Measurements from ENCODE around the gene SLC3A2. TPM values are rescaled to one million over a fixed set of nuclear protein-coding genes. Genes with fewer than 3 reads are reported as not detected.

SLC3A2 gene
- total RNA-seq, 1 donor from 2014 or later: 56.4 TPM

- H3K9me3 ChIP-seq (ENCODE audit: control insufficient read depth in 3 of 3, low read length in 3 of 3): no peaks in the 10 kb centered on the region
- peaks cover 43 to 47% (median 45%) of the 10 kb centered on the region in 3 donors for H3K36me3 ChIP-seq (ENCODE audit: control insufficient read depth in 3 of 3, insufficient read depth in 3 of 3, low read length in 3 of 3)
- peak overlapping the region; percentile 26 for H3K27ac ChIP-seq (ENCODE audit: low read depth, low read length)
- peaks cover 17 to 23% (median 20%) of the 10 kb centered on the region in 3 donors for H3K4me1 ChIP-seq (ENCODE audit: control insufficient read depth in 3 of 3, insufficient read depth in 3 of 3, low read length in 3 of 3)
- no peaks in the 10 kb centered on the region for H3K27me3 ChIP-seq (ENCODE audit: control insufficient read depth in 3 of 3, insufficient read depth in 3 of 3, low read length in 3 of 3)
- H3K9ac ChIP-seq (ENCODE audit: low read depth in 1 of 3, low read length in 3 of 3): peak overlapping the region in 2 of 3 donors; percentile 3 to 50
- H3K4me3 ChIP-seq (ENCODE audit: low read length in 3 of 3): peak overlapping the region in 1 of 3 donors; percentile 14
Measured at GRCh38 chr11:62889484-62890437, 9.1 kb downstream of the SLC3A2 start.

GRCh38 chr11:62892077-62892922, 11.6 kb downstream of the SLC3A2 start:
- Histone ChIP-seq H3K36me3 (ENCODE audit: control insufficient read depth in 3 of 3, insufficient read depth in 3 of 3, low read length in 3 of 3) (peaks cover 19 to 22% (median 20%) of the 10 kb centered on the region in 3 donors), H3K4me1 (ENCODE audit: control insufficient read depth in 3 of 3, insufficient read depth in 3 of 3, low read length in 3 of 3) (peaks cover 17 to 21% (median 17%) of the 10 kb centered on the region in 3 donors), H3K27ac (ENCODE audit: low read depth, low read length) (no peak overlapping the region), H3K9ac (ENCODE audit: low read depth in 1 of 3, low read length in 3 of 3) (no peak overlapping the region), H3K9me3 (ENCODE audit: control insufficient read depth in 3 of 3, low read length in 3 of 3) (no peaks in the 10 kb centered on the region), H3K4me3 (ENCODE audit: low read length in 3 of 3) (no peak overlapping the region), H3K27me3 (ENCODE audit: control insufficient read depth in 3 of 3, insufficient read depth in 3 of 3, low read length in 3 of 3) (peaks cover 0 to 6% (median 0%) of the 10 kb centered on the region in 3 donors)

GRCh38 chr11:62895501-62895900, 14.8 kb downstream of the SLC3A2 start:
- peaks cover 0 to 1% (median 0%) of the 10 kb centered on the region in 3 donors for H3K4me1 ChIP-seq (ENCODE audit: control insufficient read depth in 3 of 3, insufficient read depth in 3 of 3, low read length in 3 of 3)
- H3K36me3 ChIP-seq (ENCODE audit: control insufficient read depth in 3 of 3, insufficient read depth in 3 of 3, low read length in 3 of 3): no peaks in the 10 kb centered on the region
- H3K4me3 ChIP-seq (ENCODE audit: low read length in 3 of 3): no peak overlapping the region
- no peak overlapping the region for H3K9ac ChIP-seq (ENCODE audit: low read depth in 1 of 3, low read length in 3 of 3)
- H3K9me3 ChIP-seq (ENCODE audit: control insufficient read depth in 3 of 3, low read length in 3 of 3): no peaks in the 10 kb centered on the region
- H3K27ac ChIP-seq (ENCODE audit: low read depth, low read length): no peak overlapping the region
- peaks cover 0 to 9% (median 0%) of the 10 kb centered on the region in 3 donors for H3K27me3 ChIP-seq (ENCODE audit: control insufficient read depth in 3 of 3, insufficient read depth in 3 of 3, low read length in 3 of 3)

GRCh38 chr11:62896049-62896448, 15.4 kb downstream of the SLC3A2 start:
- peaks cover 0 to 9% (median 0%) of the 10 kb centered on the region in 3 donors for H3K27me3 ChIP-seq (ENCODE audit: control insufficient read depth in 3 of 3, insufficient read depth in 3 of 3, low read length in 3 of 3)
- H3K9me3 ChIP-seq (ENCODE audit: control insufficient read depth in 3 of 3, low read length in 3 of 3): no peaks in the 10 kb centered on the region
- no peak overlapping the region for H3K4me3 ChIP-seq (ENCODE audit: low read length in 3 of 3)
- no peaks in the 10 kb centered on the region for H3K36me3 ChIP-seq (ENCODE audit: control insufficient read depth in 3 of 3, insufficient read depth in 3 of 3, low read length in 3 of 3)
- no peak overlapping the region for H3K27ac ChIP-seq (ENCODE audit: low read depth, low read length)
- no peak overlapping the region for H3K9ac ChIP-seq (ENCODE audit: low read depth in 1 of 3, low read length in 3 of 3)
- no peaks in the 10 kb centered on the region for H3K4me1 ChIP-seq (ENCODE audit: control insufficient read depth in 3 of 3, insufficient read depth in 3 of 3, low read length in 3 of 3)

GRCh38 chr11:62897311-62897710, 16.6 kb downstream of the SLC3A2 start:
- Histone ChIP-seq H3K36me3 (ENCODE audit: control insufficient read depth in 3 of 3, insufficient read depth in 3 of 3, low read length in 3 of 3) (no peaks in the 10 kb centered on the region), H3K27ac (ENCODE audit: low read depth, low read length) (no peak overlapping the region), H3K9me3 (ENCODE audit: control insufficient read depth in 3 of 3, low read length in 3 of 3) (no peaks in the 10 kb centered on the region), H3K27me3 (ENCODE audit: control insufficient read depth in 3 of 3, insufficient read depth in 3 of 3, low read length in 3 of 3) (peaks cover 0 to 9% (median 0%) of the 10 kb centered on the region in 3 donors), H3K4me3 (ENCODE audit: low read length in 3 of 3) (no peak overlapping the region), H3K4me1 (ENCODE audit: control insufficient read depth in 3 of 3, insufficient read depth in 3 of 3, low read length in 3 of 3) (no peaks in the 10 kb centered on the region), H3K9ac (ENCODE audit: low read depth in 1 of 3, low read length in 3 of 3) (no peak overlapping the region)

- Histone ChIP-seq H3K36me3 (ENCODE audit: control insufficient read depth in 3 of 3, insufficient read depth in 3 of 3, low read length in 3 of 3) (no peaks in the 10 kb centered on the region), H3K9ac (ENCODE audit: low read depth in 1 of 3, low read length in 3 of 3) (no peak overlapping the region), H3K27me3 (ENCODE audit: control insufficient read depth in 3 of 3, insufficient read depth in 3 of 3, low read length in 3 of 3) (peaks cover 0 to 9% (median 0%) of the 10 kb centered on the region in 3 donors)
Measured at GRCh38 chr11:62898027-62898426, 17.3 kb downstream of the SLC3A2 start.

GRCh38 chr11:62902932-62903331, 22.2 kb downstream of the SLC3A2 start:
- peaks cover 4 to 13% (median 8%) of the 10 kb centered on the region in 3 donors for H3K4me1 ChIP-seq (ENCODE audit: control insufficient read depth in 3 of 3, insufficient read depth in 3 of 3, low read length in 3 of 3)
- no peak overlapping the region for H3K9ac ChIP-seq (ENCODE audit: low read depth in 1 of 3, low read length in 3 of 3)
- no peak overlapping the region for H3K27ac ChIP-seq (ENCODE audit: low read depth, low read length)
- H3K4me3 ChIP-seq (ENCODE audit: low read length in 3 of 3): no peak overlapping the region
- H3K36me3 ChIP-seq (ENCODE audit: control insufficient read depth in 3 of 3, insufficient read depth in 3 of 3, low read length in 3 of 3): no peaks in the 10 kb centered on the region
- H3K27me3 ChIP-seq (ENCODE audit: control insufficient read depth in 3 of 3, insufficient read depth in 3 of 3, low read length in 3 of 3): peaks cover 0 to 4% (median 0%) of the 10 kb centered on the region in 3 donors
- H3K9me3 ChIP-seq (ENCODE audit: control insufficient read depth in 3 of 3, low read length in 3 of 3): no peaks in the 10 kb centered on the region

More at GRCh38 chr11:62898027-62898426, 17.3 kb downstream of the SLC3A2 start:
- Histone ChIP-seq H3K4me3 (ENCODE audit: low read length in 3 of 3) (no peak overlapping the region), H3K27ac (ENCODE audit: low read depth, low read length) (no peak overlapping the region), H3K9me3 (ENCODE audit: control insufficient read depth in 3 of 3, low read length in 3 of 3) (no peaks in the 10 kb centered on the region), H3K4me1 (ENCODE audit: control insufficient read depth in 3 of 3, insufficient read depth in 3 of 3, low read length in 3 of 3) (no peaks in the 10 kb centered on the region)

GRCh38 chr11:62905296-62905695, 24.6 kb downstream of the SLC3A2 start:
- H3K4me3 ChIP-seq (ENCODE audit: low read length in 3 of 3): no peak overlapping the region
- H3K27me3 ChIP-seq (ENCODE audit: control insufficient read depth in 3 of 3, insufficient read depth in 3 of 3, low read length in 3 of 3): peaks cover 0 to 1% (median 0%) of the 10 kb centered on the region in 3 donors
- H3K4me1 ChIP-seq (ENCODE audit: control insufficient read depth in 3 of 3, insufficient read depth in 3 of 3, low read length in 3 of 3): peaks cover 20 to 26% (median 23%) of the 10 kb centered on the region in 3 donors
- H3K9ac ChIP-seq (ENCODE audit: low read depth in 1 of 3, low read length in 3 of 3): peak overlapping the region in 1 of 3 donors; percentile 34
- no peak overlapping the region for H3K27ac ChIP-seq (ENCODE audit: low read depth, low read length)
- no peaks in the 10 kb centered on the region for H3K36me3 ChIP-seq (ENCODE audit: control insufficient read depth in 3 of 3, insufficient read depth in 3 of 3, low read length in 3 of 3)
- no peaks in the 10 kb centered on the region for H3K9me3 ChIP-seq (ENCODE audit: control insufficient read depth in 3 of 3, low read length in 3 of 3)

GRCh38 chr11:62905927-62906531, 25.3 kb downstream of the SLC3A2 start:
- Histone ChIP-seq H3K9me3 (ENCODE audit: control insufficient read depth in 3 of 3, low read length in 3 of 3) (no peaks in the 10 kb centered on the region), H3K4me1 (ENCODE audit: control insufficient read depth in 3 of 3, insufficient read depth in 3 of 3, low read length in 3 of 3) (peaks cover 20 to 26% (median 23%) of the 10 kb centered on the region in 3 donors), H3K27ac (ENCODE audit: low read depth, low read length) (no peak overlapping the region), H3K4me3 (ENCODE audit: low read length in 3 of 3) (no peak overlapping the region), H3K27me3 (ENCODE audit: control insufficient read depth in 3 of 3, insufficient read depth in 3 of 3, low read length in 3 of 3) (no peaks in the 10 kb centered on the region), H3K36me3 (ENCODE audit: control insufficient read depth in 3 of 3, insufficient read depth in 3 of 3, low read length in 3 of 3) (no peaks in the 10 kb centered on the region), H3K9ac (ENCODE audit: low read depth in 1 of 3, low read length in 3 of 3) (no peak overlapping the region)
